Measurements from ENCODE around the gene FOXN3.
A peak's percentile ranks its signal among the peaks of the same experiment; 100 is the strongest.

The FOXN3 gene

GRCh38 chr14:89372512-89372883 is 44.5 kb downstream of the FOXN3 start:
- H3K4me2 ChIP-seq (ENCODE audit: low read length), result no peak overlapping the region

GRCh38 chr14:89371585-89372511 is 45.2 kb downstream of the FOXN3 start:
- Histone ChIP-seq H3K4me1 (ENCODE audit: control insufficient read depth in 1 of 2, insufficient read depth in 2 of 2, low read length in 2 of 2) (peaks cover 0 to 10% of the 10 kb centered on the region in 2 experiments), H3K36me3 (ENCODE audit: control insufficient read depth in 1 of 2, insufficient read depth in 2 of 2, low read length in 2 of 2) (peaks cover 0 to 4% of the 10 kb centered on the region in 2 experiments), H2BK5ac (ENCODE audit: low read depth, low read length, poor library complexity) (no peak overlapping the region), H3K79me1 (ENCODE audit: low read length) (peaks cover 2% of the 10 kb centered on the region), H3K4ac (ENCODE audit: low read depth, low read length) (no peak overlapping the region), H3K79me2 (ENCODE audit: control insufficient read depth, insufficient read depth, low read length, poor library complexity) (peaks cover 4% of the 10 kb centered on the region), H3K4me2 (ENCODE audit: low read length) (no peak overlapping the region), H3K14ac (ENCODE audit: low read length) (no peak overlapping the region), H3K18ac (ENCODE audit: low read length) (no peak overlapping the region), H4K8ac (ENCODE audit: low read depth, low read length) (no peak overlapping the region), H2BK120ac (ENCODE audit: insufficient read depth, low read length, poor library complexity) (no peak overlapping the region), H3K4me3 (ENCODE audit: low read depth, low read length) (no peak overlapping the region), H4K91ac (ENCODE audit: low read depth, low read length) (no peak overlapping the region), H3K9ac (ENCODE audit: low read length) (no peak overlapping the region), H3K23ac (ENCODE audit: low read length) (no peak overlapping the region), H4K12ac (ENCODE audit: low read depth, low read length) (no peak overlapping the region), H3K27ac (ENCODE audit: low read depth, low read length) (no peak overlapping the region), H2AFZ (ENCODE audit: insufficient read depth, low read length, poor library complexity) (no peak overlapping the region), H3K27me3 (ENCODE audit: insufficient read depth, low read length) (no peaks in the 10 kb centered on the region), H3K9me3 (ENCODE audit: insufficient read depth, low read depth, low read length) (no peaks in the 10 kb centered on the region), H2AK5ac (ENCODE audit: low read length) (no peak overlapping the region), H2BK12ac (ENCODE audit: low read length) (no peak overlapping the region)
- peak in 1 of 2 donors; percentile 49 for DNase-seq
- no CpG with 5 or more reads among the region's 10 CpGs for WGBS (ENCODE audit: extremely low coverage, insufficient coverage, insufficient read length)

More at GRCh38 chr14:89372512-89372883, 44.5 kb downstream of the FOXN3 start:
- Histone ChIP-seq H2BK120ac (ENCODE audit: insufficient read depth, low read length, poor library complexity) (no peak overlapping the region), H3K23ac (ENCODE audit: low read length) (no peak overlapping the region), H3K4ac (ENCODE audit: low read depth, low read length) (no peak overlapping the region), H2BK12ac (ENCODE audit: low read length) (no peak overlapping the region), H3K9me3 (ENCODE audit: insufficient read depth, low read depth, low read length) (no peaks in the 10 kb centered on the region), H3K27me3 (ENCODE audit: insufficient read depth, low read length) (no peaks in the 10 kb centered on the region), H3K36me3 (ENCODE audit: control insufficient read depth in 1 of 2, insufficient read depth in 2 of 2, low read length in 2 of 2) (peaks cover 0 to 4% of the 10 kb centered on the region in 2 experiments), H3K9ac (ENCODE audit: low read length) (no peak overlapping the region), H3K27ac (ENCODE audit: low read depth, low read length) (no peak overlapping the region), H3K4me1 (ENCODE audit: control insufficient read depth in 1 of 2, insufficient read depth in 2 of 2, low read length in 2 of 2) (peaks cover 0 to 8% of the 10 kb centered on the region in 2 experiments), H3K79me2 (ENCODE audit: control insufficient read depth, insufficient read depth, low read length, poor library complexity) (peaks cover 2% of the 10 kb centered on the region), H2BK5ac (ENCODE audit: low read depth, low read length, poor library complexity) (no peak overlapping the region), H3K79me1 (ENCODE audit: low read length) (peaks cover 2% of the 10 kb centered on the region), H2AFZ (ENCODE audit: insufficient read depth, low read length, poor library complexity) (no peak overlapping the region), H4K91ac (ENCODE audit: low read depth, low read length) (no peak overlapping the region), H3K18ac (ENCODE audit: low read length) (no peak overlapping the region), H4K12ac (ENCODE audit: low read depth, low read length) (no peak overlapping the region), H2AK5ac (ENCODE audit: low read length) (no peak overlapping the region), H4K8ac (ENCODE audit: low read depth, low read length) (no peak overlapping the region), H3K4me3 (ENCODE audit: low read depth, low read length) (no peak overlapping the region), H3K14ac (ENCODE audit: low read length) (no peak overlapping the region)
- DNase-seq, result no peak
- no CpG with 5 or more reads among the region's 2 CpGs for WGBS (ENCODE audit: extremely low coverage, insufficient coverage, insufficient read length)

GRCh38 chr14:89370781-89371180 is 46.3 kb downstream of the FOXN3 start:
- Histone ChIP-seq H2BK12ac (ENCODE audit: low read length) (no peak overlapping the region), H3K79me1 (ENCODE audit: low read length) (peaks cover 2% of the 10 kb centered on the region), H3K4ac (ENCODE audit: low read depth, low read length) (peak overlapping the region; percentile 25), H4K91ac (ENCODE audit: low read depth, low read length) (no peak overlapping the region), H2BK5ac (ENCODE audit: low read depth, low read length, poor library complexity) (no peak overlapping the region), H3K79me2 (ENCODE audit: control insufficient read depth, insufficient read depth, low read length, poor library complexity) (peaks cover 4% of the 10 kb centered on the region), H2AK5ac (ENCODE audit: low read length) (no peak overlapping the region), H3K36me3 (ENCODE audit: control insufficient read depth in 1 of 2, insufficient read depth in 2 of 2, low read length in 2 of 2) (peaks cover 0 to 4% of the 10 kb centered on the region in 2 experiments), H3K4me1 (ENCODE audit: control insufficient read depth in 1 of 2, insufficient read depth in 2 of 2, low read length in 2 of 2) (peaks cover 0 to 10% of the 10 kb centered on the region in 2 experiments), H3K27me3 (ENCODE audit: insufficient read depth, low read length) (no peaks in the 10 kb centered on the region), H3K4me2 (ENCODE audit: low read length) (no peak overlapping the region), H4K8ac (ENCODE audit: low read depth, low read length) (no peak overlapping the region), H3K9ac (ENCODE audit: low read length) (no peak overlapping the region), H3K14ac (ENCODE audit: low read length) (no peak overlapping the region), H3K9me3 (ENCODE audit: insufficient read depth, low read depth, low read length) (no peaks in the 10 kb centered on the region), H3K23ac (ENCODE audit: low read length) (no peak overlapping the region), H3K27ac (ENCODE audit: low read depth, low read length) (no peak overlapping the region), H2BK120ac (ENCODE audit: insufficient read depth, low read length, poor library complexity) (no peak overlapping the region), H3K4me3 (ENCODE audit: low read depth, low read length) (no peak overlapping the region), H4K12ac (ENCODE audit: low read depth, low read length) (no peak overlapping the region), H2AFZ (ENCODE audit: insufficient read depth, low read length, poor library complexity) (no peak overlapping the region), H3K18ac (ENCODE audit: low read length) (no peak overlapping the region)
- no peak for DNase-seq
- no CpG with 5 or more reads among the region's 7 CpGs for WGBS (ENCODE audit: extremely low coverage, insufficient coverage, insufficient read length)

GRCh38 chr14:89370381-89370780 is 46.7 kb downstream of the FOXN3 start:
- no peak overlapping the region for H3K27ac ChIP-seq (ENCODE audit: low read depth, low read length)
- H3K9ac ChIP-seq (ENCODE audit: low read length), result no peak overlapping the region
- no peak overlapping the region for H2BK12ac ChIP-seq (ENCODE audit: low read length)
- peak overlapping the region; percentile 52 for H3K4ac ChIP-seq (ENCODE audit: low read depth, low read length)
- H2BK5ac ChIP-seq (ENCODE audit: low read depth, low read length, poor library complexity), result no peak overlapping the region
- H3K4me2 ChIP-seq (ENCODE audit: low read length), result no peak overlapping the region
- H4K8ac ChIP-seq (ENCODE audit: low read depth, low read length), result no peak overlapping the region
- H2AK5ac ChIP-seq (ENCODE audit: low read length), result no peak overlapping the region
- H3K14ac ChIP-seq (ENCODE audit: low read length), result no peak overlapping the region
- H3K18ac ChIP-seq (ENCODE audit: low read length), result no peak overlapping the region
- H3K9me3 ChIP-seq (ENCODE audit: insufficient read depth, low read depth, low read length), result no peaks in the 10 kb centered on the region
- H3K36me3 ChIP-seq (ENCODE audit: control insufficient read depth in 1 of 2, insufficient read depth in 2 of 2, low read length in 2 of 2), result peaks cover 0 to 4% of the 10 kb centered on the region in 2 experiments
- WGBS (ENCODE audit: extremely low coverage, insufficient coverage, insufficient read length), result no CpG with 5 or more reads among the region's 4 CpGs
- no peak overlapping the region for H3K4me3 ChIP-seq (ENCODE audit: low read depth, low read length)
- no peak for DNase-seq
- no peak overlapping the region for H4K12ac ChIP-seq (ENCODE audit: low read depth, low read length)
- H3K79me1 ChIP-seq (ENCODE audit: low read length), result peaks cover 2% of the 10 kb centered on the region
- peaks cover 4% of the 10 kb centered on the region for H3K79me2 ChIP-seq (ENCODE audit: control insufficient read depth, insufficient read depth, low read length, poor library complexity)
- H3K4me1 ChIP-seq (ENCODE audit: control insufficient read depth in 1 of 2, insufficient read depth in 2 of 2, low read length in 2 of 2), result peaks cover 0 to 10% of the 10 kb centered on the region in 2 experiments
- no peaks in the 10 kb centered on the region for H3K27me3 ChIP-seq (ENCODE audit: insufficient read depth, low read length)
- no peak overlapping the region for H2BK120ac ChIP-seq (ENCODE audit: insufficient read depth, low read length, poor library complexity)
- no peak overlapping the region for H4K91ac ChIP-seq (ENCODE audit: low read depth, low read length)
- no peak overlapping the region for H3K23ac ChIP-seq (ENCODE audit: low read length)
- no peak overlapping the region for H2AFZ ChIP-seq (ENCODE audit: insufficient read depth, low read length, poor library complexity)
